ENCODE results near the gene ZNF273.

ZNF273 gene

DNA sequence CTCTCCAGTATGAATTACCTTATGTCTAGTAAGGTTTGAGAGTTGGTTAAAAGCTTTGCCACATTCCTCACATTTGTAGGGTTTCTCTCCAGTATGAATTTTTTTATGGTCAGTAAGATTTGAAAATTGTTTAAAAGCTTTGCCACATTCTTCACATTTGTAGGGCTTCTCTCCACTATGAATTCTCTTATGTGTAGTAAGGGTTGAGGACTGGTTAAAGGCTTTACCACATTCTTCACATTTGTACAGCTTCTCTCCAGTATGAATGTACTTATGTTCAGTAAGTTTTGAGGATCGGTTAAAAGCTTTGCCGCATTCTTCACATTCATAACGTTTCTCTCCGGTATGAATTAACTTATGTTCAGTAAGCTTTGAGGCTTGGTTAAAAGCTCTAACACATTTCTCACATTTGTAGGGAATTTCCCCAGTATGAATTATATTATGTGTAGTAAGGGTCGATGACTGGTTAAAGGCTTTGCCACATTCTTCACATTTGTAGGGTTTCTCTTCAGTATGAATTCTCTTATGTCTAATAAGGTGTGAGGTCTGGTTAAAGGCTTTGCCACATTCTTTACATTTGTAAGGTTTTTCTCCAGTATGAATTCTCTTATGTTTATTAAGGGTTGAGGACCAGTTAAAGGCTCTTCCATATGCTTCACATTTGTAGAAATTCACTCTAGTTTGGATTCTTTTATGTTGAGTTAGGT lies 75.6 kb downstream of the ZNF273 start:
- DNase-seq (no peak), ATAC-seq (replicated peaks) (no peak)
- Mint-ChIP-seq H3K4me3 (no peak overlapping the region), H3K36me3 (peaks cover 61 to 70% of the 10 kb centered on the region in 2 donors), H3K27me3 (no peaks in the 10 kb centered on the region), H3K27ac (no peak overlapping the region), H3K4me1 (no peaks in the 10 kb centered on the region), H3K9me3 (peaks cover 33 to 37% of the 10 kb centered on the region in 2 donors)

All from stimulated activated naive B cell treated with anti-CD40 and anti-IgM and Interleukin-4, amounts not matched to agents 10 μg/mL and 1 μg/mL and 100 μg/mL, for 72 hours (primary cell).